Right atrium auricular region (tissue), 2 donors: Measurements from ENCODE around the gene USP4. TPM values are rescaled to one million over a fixed set of nuclear protein-coding genes. Genes with fewer than 3 reads are reported as not detected.
A peak's percentile ranks its signal among the peaks of the same experiment; 100 is the strongest.
"Not testable (repeated sequence)": the region's sequence is repeated elsewhere in the genome, so short reads cannot be mapped to it uniquely, and the experiment has no call there.

Experiments
- DNase-seq: peaks from one replicate; pipeline ENCODE4 v3.0.0-alpha.2; 2019; ENCODE audit warnings: low spot score
- H3K27ac ChIP-seq, 2 donors: fragments of 200-600 bp; sonication (generic); 1 replicate in 1 of 2; 2 replicates in 1 of 2; pipeline ENCODE4 v1.5.1; 2016 to 2019
- H3K27me3 ChIP-seq, 2 donors: fragments of 200-600 bp; sonication (generic); one replicate each; pipeline versions ENCODE4 v1.5.1 to v1.6.0; 2017 to 2019
- H3K36me3 ChIP-seq: fragments of 200-600 bp; sonication (generic); one replicate; pipeline ENCODE4 v1.5.1; 2016
- H3K4me1 ChIP-seq, 2 donors: fragments of 200-600 bp; sonication (generic); one replicate each; pipeline versions ENCODE4 v1.5.1 to v1.6.0; 2017 to 2019
- H3K4me3 ChIP-seq, 2 donors: fragments of 200-600 bp; sonication (generic); 1 replicate in 1 of 2; 2 replicates in 1 of 2; pipeline ENCODE4 v1.5.1; 2017 to 2019; ENCODE audit warnings: mild to moderate bottlenecking in 1 of 2, moderate library complexity in 1 of 2
- H3K9me3 ChIP-seq, 2 donors: fragments of 200-600 bp; sonication (generic); one replicate each; pipeline ENCODE4 v1.5.1; 2019
- total RNA-seq, 2 donors: library from RNA; depleted of rRNA; stranded (reverse); fragments of >200 nt; gene quantifications; one replicate each; pipeline ENCODE4 v1.1.0, GENCODE V29; 2016
- TF ChIP-seq, protein P1 (sequence below), 2 donors: fragments of 200-600 bp; sonication (generic); IDR thresholded peaks; one replicate each; pipeline ENCODE4 v1.5.1; 2019; ENCODE audit warnings: antibody characterized with exemption in 2 of 2

USP4 gene
- total RNA-seq, 2 donors from 2014 or later = 9.8 to 13.5 TPM

DNA sequence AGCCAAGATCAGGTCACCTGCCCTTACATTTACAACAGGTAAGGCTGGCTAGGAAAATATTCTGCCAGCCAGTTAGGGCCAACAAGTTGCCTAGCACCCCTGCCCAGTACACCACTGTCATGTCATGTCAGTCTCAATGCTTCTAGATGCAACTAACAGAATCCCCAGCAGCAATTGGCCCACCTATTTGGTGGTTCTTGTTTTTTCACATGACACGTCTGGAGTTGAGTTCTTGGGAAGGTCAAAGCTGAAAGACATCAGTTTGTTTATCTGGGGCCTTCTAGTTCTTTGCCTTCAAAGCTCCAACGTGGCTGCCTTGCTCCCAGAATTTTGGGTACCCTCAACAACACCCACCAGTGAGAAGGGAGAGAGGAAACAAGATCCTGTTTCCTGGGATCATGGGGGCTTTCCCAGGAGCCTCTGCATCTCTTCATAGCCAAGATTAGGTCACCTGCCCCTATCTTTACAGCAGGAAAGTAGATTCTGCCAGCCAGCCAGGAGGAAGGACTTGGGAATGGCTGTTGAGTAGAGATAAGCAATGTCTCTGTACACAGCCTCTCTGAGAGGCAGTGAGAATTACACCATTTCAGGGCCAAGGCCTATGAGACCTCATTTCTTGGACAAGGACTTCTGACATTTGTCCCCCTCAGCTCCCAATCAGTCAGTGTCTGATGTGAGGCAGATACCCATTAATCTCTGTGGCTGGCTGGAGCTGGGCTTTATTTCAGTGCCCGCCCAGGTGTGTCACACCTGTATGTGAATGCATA lies 9.7 kb upstream of the USP4 start:
- TF ChIP-seq, protein P1, sequence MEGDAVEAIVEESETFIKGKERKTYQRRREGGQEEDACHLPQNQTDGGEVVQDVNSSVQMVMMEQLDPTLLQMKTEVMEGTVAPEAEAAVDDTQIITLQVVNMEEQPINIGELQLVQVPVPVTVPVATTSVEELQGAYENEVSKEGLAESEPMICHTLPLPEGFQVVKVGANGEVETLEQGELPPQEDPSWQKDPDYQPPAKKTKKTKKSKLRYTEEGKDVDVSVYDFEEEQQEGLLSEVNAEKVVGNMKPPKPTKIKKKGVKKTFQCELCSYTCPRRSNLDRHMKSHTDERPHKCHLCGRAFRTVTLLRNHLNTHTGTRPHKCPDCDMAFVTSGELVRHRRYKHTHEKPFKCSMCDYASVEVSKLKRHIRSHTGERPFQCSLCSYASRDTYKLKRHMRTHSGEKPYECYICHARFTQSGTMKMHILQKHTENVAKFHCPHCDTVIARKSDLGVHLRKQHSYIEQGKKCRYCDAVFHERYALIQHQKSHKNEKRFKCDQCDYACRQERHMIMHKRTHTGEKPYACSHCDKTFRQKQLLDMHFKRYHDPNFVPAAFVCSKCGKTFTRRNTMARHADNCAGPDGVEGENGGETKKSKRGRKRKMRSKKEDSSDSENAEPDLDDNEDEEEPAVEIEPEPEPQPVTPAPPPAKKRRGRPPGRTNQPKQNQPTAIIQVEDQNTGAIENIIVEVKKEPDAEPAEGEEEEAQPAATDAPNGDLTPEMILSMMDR (IDR thresholded peaks at IDR 0.05) = no peak
- Histone ChIP-seq H3K9me3 (no peaks in the 10 kb centered on the region), H3K36me3 (no peaks in the 10 kb centered on the region), H3K4me1 (peaks cover 0 to 7% of the 10 kb centered on the region in 2 donors), H3K4me3 (no peak overlapping the region), H3K27me3 (no peaks in the 10 kb centered on the region), H3K27ac (no peak overlapping the region)
- DNase-seq = no peak

DNA sequence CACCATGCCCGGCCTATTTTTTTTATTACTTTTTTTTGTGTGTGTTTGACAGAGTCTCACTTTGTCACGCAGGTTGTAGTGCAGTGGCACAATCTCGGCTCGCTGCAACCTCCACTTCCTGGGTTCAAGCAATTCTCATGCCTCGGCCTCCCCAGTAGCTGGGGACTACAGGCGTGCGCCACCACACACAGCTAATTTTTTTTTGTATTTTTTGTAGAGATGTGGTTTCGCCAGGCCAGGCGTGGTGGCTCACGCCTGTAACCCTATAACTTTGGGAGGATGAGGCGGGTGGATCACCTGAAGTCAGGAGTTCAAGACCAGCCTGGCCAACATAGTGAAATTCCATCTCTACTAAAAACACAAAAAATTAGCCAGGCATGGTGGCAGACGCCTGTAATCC lies 8.5 kb upstream of the USP4 start:
- not testable (repeated sequence) for H3K27me3 ChIP-seq, H3K36me3 ChIP-seq, H3K4me3 ChIP-seq, DNase-seq, H3K27ac ChIP-seq, H3K9me3 ChIP-seq, H3K4me1 ChIP-seq

DNA sequence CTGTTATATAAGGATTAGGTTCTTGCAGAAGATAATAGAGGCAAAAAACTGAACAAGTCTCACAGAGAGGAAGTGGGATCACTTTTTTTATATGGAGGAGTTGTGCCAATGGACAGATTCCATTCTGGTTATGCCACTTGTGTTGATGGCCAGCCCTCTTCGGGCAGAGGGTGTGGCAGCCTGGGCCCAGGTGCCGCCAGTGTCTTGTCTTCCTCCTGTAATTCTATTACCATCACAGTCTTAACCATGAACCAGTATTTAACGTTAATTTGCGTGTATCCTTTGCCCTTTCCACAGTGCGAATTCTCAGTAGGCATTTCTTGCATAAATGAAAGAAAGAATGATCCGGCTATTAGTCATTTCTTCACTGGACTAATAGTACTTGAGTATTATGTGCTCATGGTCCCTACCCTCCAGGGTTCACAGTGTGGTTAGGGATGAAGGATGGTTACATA lies 7.0 kb upstream of the USP4 start:
- no peaks in the 10 kb centered on the region for H3K27me3 ChIP-seq
- H3K36me3 ChIP-seq = no peaks in the 10 kb centered on the region
- peaks cover 0 to 7% of the 10 kb centered on the region in 2 donors for H3K4me1 ChIP-seq
- no peaks in the 10 kb centered on the region for H3K9me3 ChIP-seq
- no peak overlapping the region for H3K4me3 ChIP-seq
- no peak for DNase-seq
- TF ChIP-seq, protein P1 (IDR thresholded peaks at IDR 0.05) = no peak
- peak overlapping the region; percentile 1 to 55 for H3K27ac ChIP-seq

DNA sequence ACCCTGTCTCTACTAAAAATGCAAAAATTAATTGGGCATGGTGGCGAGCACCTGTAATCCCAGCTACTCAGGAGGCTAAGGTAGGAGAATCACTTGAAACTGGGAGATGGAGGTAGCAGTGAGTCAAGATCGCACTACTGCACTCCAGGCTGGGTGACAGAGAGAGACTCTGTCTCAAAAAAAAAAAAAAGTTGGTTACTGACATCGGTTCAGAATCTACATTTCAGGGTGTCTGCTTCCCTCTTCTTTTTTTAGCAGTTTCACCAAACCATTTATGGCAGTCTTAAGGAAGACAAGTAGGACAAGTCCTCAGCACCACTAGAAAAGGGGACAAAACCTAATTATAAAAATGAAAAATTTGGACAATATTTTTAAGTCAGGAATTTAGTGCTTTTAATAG lies 3.3 kb upstream of the USP4 start:
- TF ChIP-seq, protein P1 (IDR thresholded peaks at IDR 0.05) = no peak
- Histone ChIP-seq H3K36me3 (no peaks in the 10 kb centered on the region), H3K9me3 (no peaks in the 10 kb centered on the region), H3K27me3 (no peaks in the 10 kb centered on the region), H3K27ac (peak overlapping the region in 1 of 2 donors; percentile 13), H3K4me3 (no peak overlapping the region), H3K4me1 (peaks cover 0 to 32% of the 10 kb centered on the region in 2 donors)
- DNase-seq = no peak

DNA sequence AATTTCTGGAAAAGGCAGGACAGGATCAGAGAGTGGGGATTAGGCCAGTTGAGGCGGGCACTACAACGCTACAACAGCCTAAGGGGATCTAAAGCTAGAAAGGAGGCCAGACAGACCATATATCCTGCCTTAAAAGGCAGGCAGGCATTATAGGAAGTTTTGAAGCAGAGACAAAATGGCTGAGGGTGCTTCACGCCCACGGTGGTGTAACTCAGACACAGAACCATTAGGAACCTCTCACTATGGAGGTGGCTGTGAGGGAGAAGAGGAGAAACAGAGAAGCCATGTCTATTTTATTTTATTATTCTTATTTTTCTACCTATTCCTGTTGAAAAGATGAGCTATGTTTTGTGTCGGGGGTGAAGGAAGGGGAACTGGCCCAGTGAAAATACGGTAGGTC lies 2.1 kb upstream of the USP4 start:
- Histone ChIP-seq H3K27ac (peak overlapping the region in 1 of 2 donors; percentile 90), H3K4me1 (peaks cover 0 to 33% of the 10 kb centered on the region in 2 donors), H3K36me3 (no peaks in the 10 kb centered on the region), H3K9me3 (no peaks in the 10 kb centered on the region), H3K4me3 (no peak overlapping the region), H3K27me3 (no peaks in the 10 kb centered on the region)
- DNase-seq = no peak
- TF ChIP-seq, protein P1 (IDR thresholded peaks at IDR 0.05) = no peak

DNA sequence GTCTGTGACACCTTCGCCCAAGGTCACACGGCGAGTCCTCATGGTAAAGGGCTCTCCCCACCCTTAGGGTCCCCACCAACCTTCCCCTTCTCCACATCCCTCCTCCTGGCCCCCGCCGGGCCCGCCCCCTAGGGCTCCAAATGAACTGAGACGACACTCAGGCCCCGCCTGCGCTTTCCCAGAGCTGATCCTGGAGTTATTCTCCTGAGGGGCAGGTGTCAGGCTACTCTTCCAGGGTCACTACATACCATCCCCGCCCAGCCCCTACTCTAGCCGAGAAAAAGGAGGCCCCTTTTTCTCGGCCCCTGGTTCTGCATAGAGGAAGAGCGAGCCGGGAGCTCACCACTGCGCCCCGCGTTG lies 292 bp downstream of the USP4 start:
- TF ChIP-seq, protein P1 (IDR thresholded peaks at IDR 0.05) = no peak

More for the DNA sequence above, 292 bp downstream of the USP4 start:
- DNase-seq = no peak
- Histone ChIP-seq H3K9me3 (no peaks in the 10 kb centered on the region), H3K4me3 (peak overlapping the region; percentile 59 to 80), H3K27ac (peak overlapping the region; percentile 90 to 92), H3K27me3 (no peaks in the 10 kb centered on the region), H3K4me1 (peaks cover 0 to 26% of the 10 kb centered on the region in 2 donors), H3K36me3 (peaks cover 10% of the 10 kb centered on the region)
